ENCODE data around the gene ATF1.

ATF1 gene

DNA sequence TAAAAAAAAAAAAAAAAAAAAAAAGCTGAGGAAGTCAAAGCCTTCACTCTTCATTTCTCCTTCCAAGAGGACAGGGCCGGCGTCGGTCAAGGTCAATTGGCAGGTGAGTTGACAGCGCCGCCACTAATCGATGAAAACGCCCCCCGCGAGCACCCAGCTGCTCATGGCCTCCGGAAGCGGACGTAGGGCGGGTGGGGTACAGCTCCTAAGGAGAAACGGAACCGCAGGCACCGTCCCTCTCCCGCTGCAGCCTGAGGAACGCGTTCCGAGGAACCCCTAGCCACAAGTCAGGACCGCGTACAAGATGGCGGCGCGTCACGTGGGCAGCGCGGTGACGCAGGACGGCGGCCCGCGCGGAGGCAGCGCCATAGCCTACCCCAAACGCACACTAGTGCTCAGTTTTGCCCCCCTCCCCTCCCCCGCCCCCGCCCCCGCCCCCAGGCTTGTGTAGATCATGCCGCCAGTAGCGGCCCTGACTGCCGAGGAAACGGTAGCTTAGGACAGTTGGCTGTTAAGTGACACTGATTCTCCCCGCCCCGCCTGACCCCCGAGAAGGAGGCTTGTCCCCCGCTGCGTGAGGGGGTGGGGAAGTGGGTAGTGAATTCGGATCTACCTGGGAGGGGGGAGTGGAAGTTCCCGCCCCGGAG lies at the start of gene ATF1:
Gene ATF1, plus strand, starts transcription at position 463 of the 647 bp plus-strand sequence. CDS start 16,045 bp downstream, outside the sequence.
- DNase-seq = peak; percentile 92

DNA sequence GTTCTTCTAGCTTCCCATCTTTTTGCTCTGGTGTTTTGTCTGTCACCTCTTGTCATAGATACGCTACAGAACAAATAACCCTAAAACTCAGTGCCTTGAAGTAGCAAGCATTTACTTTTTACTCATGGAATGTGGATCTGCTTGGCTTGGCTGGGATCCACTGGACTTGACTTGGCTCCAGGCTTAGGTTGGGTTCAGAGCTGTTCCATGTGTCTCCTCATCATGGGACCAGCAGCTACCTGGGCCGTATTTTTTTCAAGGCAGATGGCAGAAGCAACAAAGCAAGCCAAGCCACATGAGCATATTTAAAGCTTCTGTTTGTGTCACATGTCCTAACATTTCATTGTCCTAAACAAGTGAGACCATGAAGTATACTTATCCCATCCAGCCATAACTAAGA lies 48.7 kb upstream of the ATF1 start:
- DNase-seq = no peak

DNA sequence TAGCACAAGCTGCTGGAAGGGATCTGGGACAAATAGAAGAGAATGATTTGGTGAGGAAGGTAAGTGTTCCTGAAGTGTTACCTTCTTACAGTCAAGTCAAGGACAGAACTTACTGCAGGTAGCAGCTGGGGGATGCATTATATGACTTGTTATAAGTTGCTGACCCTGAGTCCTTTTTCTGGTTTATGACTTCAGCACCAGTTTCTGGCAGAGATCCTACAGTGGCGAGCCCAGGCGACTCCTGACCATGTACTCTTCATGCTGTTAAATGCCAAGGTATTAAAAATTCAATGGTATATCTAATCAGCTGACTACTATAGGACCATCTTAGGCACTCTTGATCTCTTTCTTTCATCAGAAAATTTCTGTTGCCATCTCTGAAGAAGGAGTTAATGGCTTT lies 45.1 kb upstream of the ATF1 start:
- DNase-seq = no peak

DNA sequence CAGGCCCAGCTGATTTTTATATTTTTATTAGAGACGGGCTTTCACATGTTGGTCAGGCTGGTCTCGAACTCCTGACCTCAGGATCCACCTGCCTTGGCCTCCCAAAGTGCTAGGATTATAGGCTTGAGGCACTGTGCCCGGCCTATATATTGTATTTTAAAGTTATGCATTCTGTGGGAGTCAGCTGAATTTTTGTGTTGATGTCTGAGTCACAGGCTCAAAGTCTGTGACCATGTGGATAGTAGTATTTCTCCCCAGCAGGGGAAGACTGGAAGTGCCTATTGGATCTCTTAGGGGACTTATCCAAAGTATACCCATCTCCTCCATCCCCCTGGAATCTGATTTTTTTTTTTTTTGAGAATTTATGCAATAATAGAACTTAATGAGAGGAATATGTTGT lies 43.8 kb upstream of the ATF1 start:
- peak; percentile 21 for DNase-seq

DNA sequence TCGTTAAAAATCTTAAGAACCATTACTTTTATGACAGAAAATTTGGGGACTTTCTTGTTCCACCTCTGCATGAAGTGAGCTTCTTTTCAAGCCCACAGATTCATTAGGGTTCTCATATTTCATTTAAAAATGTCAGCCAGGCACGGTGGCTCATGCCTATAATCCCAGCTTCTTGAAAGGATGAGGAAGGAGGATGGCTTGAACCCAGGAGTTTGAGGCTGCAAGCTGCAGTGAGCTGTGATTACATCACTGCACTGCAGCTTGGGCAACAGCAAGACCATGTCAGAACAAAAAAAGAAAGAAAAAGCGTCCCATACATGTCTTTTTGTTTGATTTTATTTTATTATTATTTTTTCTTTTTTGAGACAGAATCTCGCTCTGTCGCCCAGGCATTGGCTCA lies 43.4 kb upstream of the ATF1 start:
- DNase-seq = no peak

DNA sequence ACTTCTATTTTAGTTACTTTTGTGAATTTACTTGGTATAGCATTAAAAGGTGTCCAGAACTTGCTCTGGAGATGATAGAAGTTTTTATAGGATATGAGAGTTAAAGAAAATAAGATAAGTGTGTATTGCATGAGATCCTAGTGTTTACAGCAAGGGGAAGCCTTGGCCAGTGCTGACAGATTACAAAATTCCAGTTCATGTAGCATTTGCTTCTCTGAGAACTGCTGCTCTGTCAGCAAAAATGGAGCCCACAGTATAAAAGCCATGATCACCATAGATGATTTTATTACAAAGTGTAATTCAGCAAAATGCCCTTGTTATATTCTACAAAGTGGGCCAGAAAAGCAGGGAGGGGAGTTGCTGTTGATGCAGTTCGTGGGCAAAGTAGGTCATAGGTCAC lies 40.0 kb upstream of the ATF1 start:
- DNase-seq = no peak

DNA sequence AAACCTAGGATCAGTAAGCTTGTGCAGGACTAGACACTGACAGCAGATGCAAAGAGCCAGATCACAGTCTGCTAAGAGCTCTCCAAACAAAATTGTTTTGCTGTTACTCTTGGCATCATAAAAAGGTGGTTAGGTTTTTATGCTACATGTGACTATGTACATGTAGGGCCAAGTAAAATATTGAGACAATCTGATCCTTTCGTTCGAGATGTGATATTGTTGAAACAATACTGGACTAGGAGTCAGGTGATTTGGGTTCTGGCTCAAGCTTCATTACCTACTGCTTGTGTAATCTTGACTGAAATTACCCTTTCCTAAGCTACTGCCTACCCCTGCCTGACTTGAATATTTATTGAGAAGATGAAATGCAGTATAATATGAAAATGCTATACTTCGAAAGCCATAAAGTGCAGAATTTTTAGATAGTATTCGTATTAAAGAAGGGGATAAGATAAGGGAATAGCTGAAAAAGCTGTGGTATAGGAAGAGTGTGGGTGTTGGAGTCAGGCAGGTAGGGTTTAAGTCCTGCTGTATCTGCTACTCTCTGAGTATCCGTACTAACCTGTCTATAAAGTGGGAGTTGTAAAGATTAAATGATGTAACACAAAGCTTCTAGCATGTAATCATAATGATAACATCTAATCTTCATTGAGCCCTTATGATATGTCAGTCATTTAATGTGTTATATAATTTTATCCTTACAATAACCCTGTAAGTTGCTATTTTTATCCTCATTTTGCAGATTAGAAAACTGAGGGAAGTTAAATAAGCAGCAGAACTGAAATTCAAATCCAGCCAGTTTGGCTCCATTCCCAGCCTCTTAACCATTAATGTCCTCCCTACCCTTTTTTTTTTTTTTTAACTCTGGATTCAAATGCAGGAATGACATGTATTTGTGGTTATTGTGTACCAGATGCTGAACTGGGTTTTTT lies 38.6 kb upstream of the ATF1 start:
- peak; percentile 58 for DNase-seq

DNA sequence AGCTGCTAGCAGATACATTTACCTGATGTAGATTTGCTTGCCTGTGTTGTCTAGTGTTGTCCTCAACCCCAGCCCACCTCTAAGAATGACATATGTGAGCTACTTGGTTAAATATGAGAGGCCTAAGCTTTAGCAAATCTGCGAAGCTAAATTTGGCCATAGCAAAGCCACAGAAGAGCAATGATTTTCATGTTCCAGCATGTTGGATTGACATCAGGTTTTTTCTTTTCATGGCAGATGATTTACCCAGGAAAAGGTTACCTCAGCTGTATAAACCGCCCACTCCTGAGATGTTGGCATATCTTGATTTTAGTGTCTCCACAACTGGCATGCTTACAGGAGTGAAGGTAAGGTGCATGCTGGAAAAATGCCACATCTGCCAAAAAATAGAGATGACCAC lies 36.4 kb upstream of the ATF1 start:
- DNase-seq = no peak

DNA sequence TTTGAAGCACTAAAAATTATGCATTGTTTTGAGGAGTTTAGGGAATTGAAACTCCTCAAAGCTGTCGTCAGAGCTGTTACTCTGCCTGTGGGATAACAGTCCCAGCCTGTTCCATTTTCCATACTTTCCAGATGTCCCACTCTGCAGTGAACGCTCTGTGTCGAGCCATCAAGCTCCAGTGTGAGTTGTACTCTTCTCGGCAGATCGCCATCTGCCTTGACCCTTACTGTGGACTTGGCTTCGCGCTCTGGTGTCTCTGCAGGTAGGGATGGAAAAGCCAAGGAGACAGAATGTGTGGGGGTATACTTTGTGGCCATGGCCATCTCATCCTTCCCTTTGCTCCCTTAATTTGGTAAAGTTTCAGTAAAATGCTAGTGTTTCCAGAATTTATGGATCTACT lies 35.5 kb upstream of the ATF1 start:
- no peak for DNase-seq

DNA sequence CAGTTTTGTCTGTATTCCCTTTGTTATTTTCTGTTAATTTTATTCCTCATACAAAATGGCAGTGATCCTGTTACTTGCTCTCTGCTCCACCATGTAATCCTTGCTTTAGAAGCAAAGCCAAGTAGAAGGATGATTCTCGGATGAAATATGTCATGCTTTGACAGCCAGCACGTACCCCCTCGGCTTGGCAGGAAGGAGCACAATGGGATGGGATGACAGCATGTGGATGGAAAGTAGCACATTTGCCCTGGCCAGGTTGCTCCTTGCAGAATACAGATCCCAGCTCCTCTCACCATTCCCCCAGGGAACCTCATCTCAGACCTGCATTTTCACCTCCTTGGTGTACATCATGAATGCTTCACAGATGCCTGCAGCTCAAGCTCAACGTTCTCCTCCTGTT lies 35.1 kb upstream of the ATF1 start:
- DNase-seq = no peak

DNA sequence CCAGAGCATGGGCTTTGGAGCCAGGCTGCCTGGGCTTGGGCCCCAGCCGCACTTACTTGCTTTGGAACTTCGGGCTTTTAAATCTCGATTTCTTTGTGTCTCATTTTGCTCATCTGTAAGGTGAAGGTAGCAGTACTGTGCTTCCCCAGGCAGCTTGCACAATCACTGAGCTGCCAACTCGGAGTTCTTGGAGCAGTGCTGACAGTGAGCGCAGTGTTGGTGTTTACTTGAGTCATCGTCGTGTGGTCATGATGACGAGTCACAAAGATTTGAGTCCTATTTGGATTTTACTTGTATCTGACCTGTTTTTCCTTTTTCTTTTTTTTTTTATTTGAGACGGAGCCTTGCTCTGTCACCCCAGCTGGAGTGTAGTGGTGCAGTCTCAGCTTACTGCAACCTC lies 31.3 kb upstream of the ATF1 start:
- peak; percentile 50 for DNase-seq

DNA sequence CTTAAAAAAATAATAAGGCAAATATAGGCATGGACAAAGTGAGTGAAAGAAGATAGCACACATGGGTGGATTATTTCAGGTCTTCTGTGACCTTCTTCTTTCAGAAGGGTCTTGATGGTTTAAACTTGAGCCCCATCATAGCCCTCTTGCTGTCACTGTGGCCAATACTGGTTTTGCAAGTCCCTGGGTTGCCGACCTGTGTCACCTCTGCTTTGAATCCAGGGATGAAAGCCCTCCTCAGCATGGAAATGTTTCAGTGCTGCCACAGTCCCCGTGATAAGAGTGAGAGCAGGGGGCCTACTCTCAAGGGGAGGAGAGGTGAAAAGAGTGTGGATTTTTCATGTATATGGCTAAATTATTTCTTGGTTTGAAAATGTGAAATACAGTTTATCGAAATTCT lies 30.2 kb upstream of the ATF1 start:
- no peak for DNase-seq

DNA sequence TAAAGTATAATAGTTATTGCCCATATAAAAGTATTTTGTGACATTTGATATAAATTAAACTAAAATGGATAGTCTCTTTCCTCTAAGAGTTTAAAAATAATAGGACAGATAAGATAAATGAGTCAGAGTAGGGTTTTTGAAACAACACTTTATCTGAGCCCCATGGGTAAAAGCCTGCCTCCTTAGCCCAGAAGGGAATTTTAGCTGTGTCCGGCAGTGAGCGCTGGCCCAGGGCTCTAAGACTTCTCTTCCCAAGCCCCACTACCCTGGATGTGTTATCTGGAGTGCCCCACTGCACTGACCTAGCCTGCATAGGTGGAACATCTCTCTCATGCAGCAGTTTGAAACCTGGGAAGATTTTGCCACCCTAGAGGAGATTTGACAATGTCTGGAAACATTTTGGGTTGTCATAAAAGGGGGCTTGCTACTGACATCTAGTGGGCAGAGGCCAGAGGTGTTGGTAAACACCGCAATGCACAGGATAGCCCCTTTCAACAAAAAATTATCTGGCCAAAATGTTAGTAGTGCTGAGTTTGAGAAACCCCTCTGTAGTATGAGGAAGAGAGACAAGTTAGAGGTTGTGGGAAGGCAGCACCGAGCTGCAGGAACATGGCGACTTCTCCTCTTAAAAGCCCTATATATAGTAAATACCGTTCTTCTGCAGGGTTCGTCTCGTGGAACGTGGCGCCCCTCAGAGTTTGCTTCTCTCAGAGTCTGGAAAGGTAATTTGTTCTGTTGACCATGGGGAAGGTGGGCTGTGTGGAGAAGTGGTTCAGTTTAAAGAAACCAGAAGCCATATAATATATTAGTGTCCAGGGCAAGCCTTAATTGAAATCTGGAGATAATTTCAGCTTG lies 29.3 kb upstream of the ATF1 start:
- DNase-seq = peak; percentile 38

DNA sequence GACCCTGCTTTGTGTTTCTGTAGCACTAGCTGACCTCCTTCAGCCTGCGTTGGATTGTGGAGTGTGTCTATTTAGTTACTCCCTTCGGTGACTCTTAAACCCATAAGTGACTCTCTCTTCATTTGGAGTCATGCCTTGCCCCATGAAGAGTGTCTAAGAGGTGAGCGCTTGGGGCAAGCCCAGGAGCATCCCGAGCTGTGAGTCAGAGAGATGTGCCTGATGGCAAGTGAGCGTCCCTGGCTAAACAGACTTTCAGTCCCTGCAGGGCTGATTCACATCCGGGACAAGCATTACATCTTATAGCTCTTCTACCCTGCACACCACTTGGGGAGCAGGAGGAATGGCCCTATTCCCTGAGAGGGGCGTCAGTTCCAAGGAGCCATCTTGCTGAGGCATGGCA lies 24.3 kb upstream of the ATF1 start:
- no peak for DNase-seq

DNA sequence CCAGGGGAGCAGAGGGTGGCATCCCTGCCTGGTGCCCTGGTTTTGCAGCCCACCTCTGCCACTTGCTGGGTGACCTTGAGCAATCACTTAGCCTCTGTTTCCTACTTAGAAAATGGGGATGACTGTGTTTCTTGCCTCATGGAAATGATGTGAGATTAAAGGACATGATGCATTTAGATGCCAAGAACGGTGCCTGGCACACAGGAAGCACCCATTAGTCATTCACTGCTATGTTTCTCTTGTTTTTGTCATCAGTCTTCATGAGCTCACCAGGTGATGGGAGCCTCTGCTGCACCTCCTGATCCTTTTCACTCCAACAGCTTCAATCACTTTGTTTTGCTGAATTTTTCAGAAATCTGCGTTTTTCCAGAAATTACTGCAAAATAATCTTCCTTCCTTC lies 23.6 kb upstream of the ATF1 start:
- no peak for DNase-seq

DNA sequence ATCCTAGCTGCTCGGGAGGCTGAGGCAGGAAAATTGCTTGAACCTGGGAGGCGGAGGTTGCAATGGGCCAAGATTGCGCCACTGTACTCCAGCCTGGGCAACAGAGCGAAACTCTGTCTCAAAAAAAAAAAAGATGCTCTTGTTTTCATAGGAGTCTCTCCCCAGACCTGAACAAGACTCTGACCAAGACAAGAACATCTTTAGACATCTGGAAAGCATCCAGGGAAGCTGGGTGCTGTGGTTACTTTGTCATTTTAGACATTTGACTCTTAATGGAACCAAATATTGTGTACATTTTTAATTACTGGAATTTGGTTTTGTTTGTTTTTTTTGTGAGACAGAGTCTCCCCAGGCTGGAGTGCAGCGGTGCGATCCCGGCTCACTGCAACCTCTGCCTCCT lies 21.1 kb upstream of the ATF1 start:
- no peak for DNase-seq

DNA sequence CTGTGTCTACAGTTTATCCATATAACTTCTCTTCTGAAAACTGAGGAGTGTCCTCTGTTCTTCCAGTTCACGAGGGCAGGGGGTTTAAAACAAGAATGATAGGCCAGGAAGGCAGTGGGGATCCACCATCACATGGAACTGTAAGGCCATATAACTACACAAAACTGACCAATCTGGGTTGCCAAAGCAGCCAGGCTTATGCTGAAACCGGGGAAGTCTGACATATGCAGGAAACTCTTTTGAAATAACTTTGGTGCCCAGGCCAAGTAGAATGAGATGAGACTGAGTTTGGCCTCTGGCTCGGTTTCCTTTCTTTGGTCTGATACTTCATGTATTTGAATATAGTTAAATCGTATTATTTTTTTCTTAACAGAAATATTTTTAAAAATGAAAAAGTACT lies 18.0 kb upstream of the ATF1 start:
- no peak for DNase-seq

DNA sequence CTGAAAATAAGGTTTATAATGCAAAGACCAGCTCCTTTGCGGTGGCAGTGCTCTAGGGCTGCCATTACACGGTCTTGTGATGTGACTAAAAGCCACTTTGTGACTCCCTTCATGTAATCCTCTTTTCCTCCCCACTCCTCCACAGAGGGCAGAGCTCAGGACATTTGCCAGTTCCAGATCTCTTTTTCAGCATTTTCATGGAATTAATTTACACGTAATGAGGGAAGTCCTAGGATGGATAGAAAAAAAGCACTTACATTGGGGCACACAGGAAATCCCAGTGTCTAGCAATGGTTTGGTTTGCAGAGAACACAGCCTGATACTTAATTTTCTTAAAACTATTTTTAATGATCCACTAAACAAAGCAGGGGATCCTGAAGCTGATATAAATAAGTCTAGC lies 17.5 kb upstream of the ATF1 start:
- DNase-seq = no peak

DNA sequence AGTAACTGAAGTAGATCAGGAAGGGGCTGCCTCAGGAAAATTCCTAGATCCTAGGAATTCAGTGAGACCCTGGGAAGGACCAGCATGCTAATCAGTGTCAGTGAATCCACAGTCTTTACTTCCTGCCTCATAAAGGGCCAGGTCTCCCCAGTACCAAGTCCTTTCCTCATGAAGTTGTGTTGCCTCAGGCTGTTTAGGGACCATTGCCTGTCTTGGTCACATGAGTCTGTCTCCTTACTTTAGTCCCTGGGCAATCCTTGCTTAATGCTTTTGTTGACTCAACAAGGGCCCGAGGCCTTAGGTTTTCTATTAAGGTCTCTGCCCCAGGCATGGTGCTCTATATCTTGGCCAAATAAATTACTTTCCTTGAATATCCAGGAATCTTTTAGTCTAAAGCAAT lies 16.1 kb upstream of the ATF1 start:
- DNase-seq = no peak

DNA sequence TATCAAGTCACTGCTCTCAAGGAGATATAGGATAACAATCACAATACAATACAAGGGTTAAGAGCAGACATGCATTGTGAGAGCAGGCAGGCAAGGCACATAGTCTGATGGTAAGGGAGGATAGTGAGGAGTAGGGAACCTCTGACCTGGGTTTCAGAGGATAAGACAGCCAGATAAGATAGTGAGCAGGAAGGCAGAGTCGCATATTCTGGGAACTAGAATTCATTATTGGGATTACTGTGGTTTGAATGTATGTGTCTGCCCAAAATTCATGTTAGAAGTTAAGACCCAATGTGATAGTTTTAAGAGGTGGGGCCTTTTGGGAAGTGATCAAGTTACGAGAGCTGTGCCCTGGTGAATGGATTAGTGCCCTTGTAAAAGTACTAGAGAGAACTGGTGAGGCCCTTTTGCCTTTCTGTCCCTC lies 14.4 kb upstream of the ATF1 start:
- DNase-seq = no peak

DNA sequence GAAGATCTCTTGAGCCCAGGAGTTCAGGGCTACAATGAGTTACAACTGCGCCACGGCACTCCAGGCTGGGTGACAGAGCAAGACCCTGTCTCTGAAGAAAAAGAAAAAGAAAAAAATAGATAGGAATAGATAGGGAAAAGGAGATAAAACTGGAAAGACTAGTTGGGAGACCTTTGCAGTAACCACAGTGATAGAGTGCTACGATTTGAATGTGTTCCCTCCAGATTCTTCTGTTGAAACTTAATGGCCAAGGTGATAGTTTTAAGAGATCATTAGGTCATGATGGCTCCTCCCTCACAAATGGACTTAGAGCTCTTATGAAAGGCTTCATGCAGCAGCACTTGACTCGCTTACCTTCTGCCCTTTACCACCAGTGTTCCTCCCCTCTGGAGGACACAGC lies 13.5 kb upstream of the ATF1 start:
- no peak for DNase-seq

DNA sequence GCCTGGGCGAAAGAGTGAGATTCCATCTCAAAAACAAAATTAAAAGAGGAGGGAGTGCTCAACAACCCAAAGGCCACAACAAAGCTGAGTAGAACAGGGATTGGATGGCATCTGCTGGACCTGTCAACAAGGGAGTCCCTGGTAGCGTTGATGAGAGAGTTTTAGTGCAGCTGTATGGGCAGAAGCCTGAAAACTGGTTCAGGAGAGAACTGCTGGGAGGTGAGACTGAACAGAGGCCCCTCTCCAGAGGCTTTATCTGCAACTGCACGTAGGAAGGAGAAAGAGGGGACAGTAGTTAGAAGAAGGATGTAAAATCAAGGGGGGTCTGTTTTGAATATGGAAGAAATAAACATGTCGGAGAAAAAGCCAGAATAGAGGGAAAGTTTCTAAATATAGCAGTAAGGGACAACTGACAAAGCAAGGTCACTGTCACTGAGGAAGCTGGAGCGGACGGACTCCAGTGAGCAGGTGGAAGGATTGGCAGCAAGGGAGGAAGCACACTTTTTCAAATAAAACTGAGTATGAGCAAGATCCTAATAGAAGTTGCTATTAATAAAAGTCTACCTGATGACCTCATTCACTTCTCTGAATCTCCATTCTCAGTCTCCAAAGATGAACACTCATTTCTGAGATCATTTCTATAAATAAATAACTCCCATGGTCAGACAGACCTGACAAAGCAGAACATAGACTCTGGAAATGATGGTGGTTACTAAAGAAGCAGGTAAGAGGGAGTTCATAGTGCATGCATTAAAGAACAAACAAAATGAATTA lies 11.8 kb upstream of the ATF1 start:
- DNase-seq = no peak

Data from fibroblast of upper back skin (primary cell).